ENCODE measurements around the gene SH3GLB2.

SH3GLB2 gene

GRCh38 chr9:129023036-129023907 is 4.9 kb downstream of the SH3GLB2 start:
- TF ChIP-seq ZBTB7A (IDR thresholded peaks at IDR 0.05; ENCODE audit: low read depth) = 0 out of 2 replicates have a peak, but pooled peaks have one; percentile 43
- peak; percentile 76 for TF ChIP-seq NFIC (IDR thresholded peaks at IDR 0.05)
- TF ChIP-seq TCF12 (IDR thresholded peaks at IDR 0.05; ENCODE audit: low read depth) = peak; percentile 67; the same call in 1 of the 2 replicates
- TF ChIP-seq EGR1 (IDR thresholded peaks at IDR 0.05) = no peak
- TF ChIP-seq CEBPB (IDR thresholded peaks at IDR 0.05) = no peak
- no peak for TF ChIP-seq TAF1 (IDR thresholded peaks at IDR 0.05; ENCODE audit: low read depth)
- 0 out of 2 replicates have a peak, but pooled peaks have one; percentile 9 for TF ChIP-seq USF1 (IDR thresholded peaks at IDR 0.05)
- TF ChIP-seq FOXM1 (IDR thresholded peaks at IDR 0.05; ENCODE audit: borderline replicate concordance, low read depth) = no peak
- TF ChIP-seq TEAD4 (IDR thresholded peaks at IDR 0.05) = no peak
- TF ChIP-seq YY1 (IDR thresholded peaks at IDR 0.05; ENCODE audit: low read depth) = peak; percentile 70
- no peak for TF ChIP-seq RAD21 (IDR thresholded peaks at IDR 0.05; ENCODE audit: low read depth)
- TF ChIP-seq, protein P1, sequence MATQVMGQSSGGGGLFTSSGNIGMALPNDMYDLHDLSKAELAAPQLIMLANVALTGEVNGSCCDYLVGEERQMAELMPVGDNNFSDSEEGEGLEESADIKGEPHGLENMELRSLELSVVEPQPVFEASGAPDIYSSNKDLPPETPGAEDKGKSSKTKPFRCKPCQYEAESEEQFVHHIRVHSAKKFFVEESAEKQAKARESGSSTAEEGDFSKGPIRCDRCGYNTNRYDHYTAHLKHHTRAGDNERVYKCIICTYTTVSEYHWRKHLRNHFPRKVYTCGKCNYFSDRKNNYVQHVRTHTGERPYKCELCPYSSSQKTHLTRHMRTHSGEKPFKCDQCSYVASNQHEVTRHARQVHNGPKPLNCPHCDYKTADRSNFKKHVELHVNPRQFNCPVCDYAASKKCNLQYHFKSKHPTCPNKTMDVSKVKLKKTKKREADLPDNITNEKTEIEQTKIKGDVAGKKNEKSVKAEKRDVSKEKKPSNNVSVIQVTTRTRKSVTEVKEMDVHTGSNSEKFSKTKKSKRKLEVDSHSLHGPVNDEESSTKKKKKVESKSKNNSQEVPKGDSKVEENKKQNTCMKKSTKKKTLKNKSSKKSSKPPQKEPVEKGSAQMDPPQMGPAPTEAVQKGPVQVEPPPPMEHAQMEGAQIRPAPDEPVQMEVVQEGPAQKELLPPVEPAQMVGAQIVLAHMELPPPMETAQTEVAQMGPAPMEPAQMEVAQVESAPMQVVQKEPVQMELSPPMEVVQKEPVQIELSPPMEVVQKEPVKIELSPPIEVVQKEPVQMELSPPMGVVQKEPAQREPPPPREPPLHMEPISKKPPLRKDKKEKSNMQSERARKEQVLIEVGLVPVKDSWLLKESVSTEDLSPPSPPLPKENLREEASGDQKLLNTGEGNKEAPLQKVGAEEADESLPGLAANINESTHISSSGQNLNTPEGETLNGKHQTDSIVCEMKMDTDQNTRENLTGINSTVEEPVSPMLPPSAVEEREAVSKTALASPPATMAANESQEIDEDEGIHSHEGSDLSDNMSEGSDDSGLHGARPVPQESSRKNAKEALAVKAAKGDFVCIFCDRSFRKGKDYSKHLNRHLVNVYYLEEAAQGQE (IDR thresholded peaks at IDR 0.05; ENCODE audit: low read depth) = no peak
- peak; percentile 41 for TF ChIP-seq EP300 (IDR thresholded peaks at IDR 0.05; ENCODE audit: borderline replicate concordance)
- TF ChIP-seq CREB1 (IDR thresholded peaks at IDR 0.05; ENCODE audit: low read depth) = no peak
- TF ChIP-seq, protein P2, sequence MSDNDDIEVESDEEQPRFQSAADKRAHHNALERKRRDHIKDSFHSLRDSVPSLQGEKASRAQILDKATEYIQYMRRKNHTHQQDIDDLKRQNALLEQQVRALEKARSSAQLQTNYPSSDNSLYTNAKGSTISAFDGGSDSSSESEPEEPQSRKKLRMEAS (IDR thresholded peaks at IDR 0.05) = no peak

DNA sequence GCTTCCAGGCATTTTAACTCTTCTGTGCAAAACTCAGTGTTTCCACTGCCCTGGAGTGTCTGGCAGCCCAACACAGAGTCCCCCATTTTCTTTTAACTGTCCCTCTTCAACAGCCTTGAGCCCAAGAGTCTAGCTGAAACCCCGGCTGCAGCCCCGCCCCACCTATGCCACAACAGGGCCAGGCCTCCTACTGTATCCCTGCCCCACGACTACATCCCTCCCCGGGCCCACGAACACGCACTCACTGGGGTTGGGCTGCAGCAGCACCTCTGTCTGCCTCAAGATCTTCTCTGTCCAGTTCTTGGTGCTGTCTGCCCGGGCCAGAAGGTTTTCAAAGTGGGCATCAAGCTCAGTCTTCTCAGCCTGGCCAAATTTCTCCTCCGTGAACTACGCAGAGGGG is 6.1 kb downstream of the SH3GLB2 start:
- TF ChIP-seq FOXM1 (IDR thresholded peaks at IDR 0.05; ENCODE audit: borderline replicate concordance, low read depth) = no peak
- TF ChIP-seq ZBTB7A (IDR thresholded peaks at IDR 0.05; ENCODE audit: low read depth) = no peak
- TF ChIP-seq CEBPB (IDR thresholded peaks at IDR 0.05) = no peak
- no peak for TF ChIP-seq EP300 (IDR thresholded peaks at IDR 0.05; ENCODE audit: borderline replicate concordance)
- TF ChIP-seq EGR1 (IDR thresholded peaks at IDR 0.05) = no peak
- TF ChIP-seq TAF1 (IDR thresholded peaks at IDR 0.05; ENCODE audit: low read depth) = no peak
- TF ChIP-seq NFIC (IDR thresholded peaks at IDR 0.05) = no peak
- TF ChIP-seq CREB1 (IDR thresholded peaks at IDR 0.05; ENCODE audit: low read depth) = no peak
- TF ChIP-seq TEAD4 (IDR thresholded peaks at IDR 0.05) = no peak
- no peak for TF ChIP-seq USF1 (IDR thresholded peaks at IDR 0.05)
- TF ChIP-seq, protein P1 (IDR thresholded peaks at IDR 0.05; ENCODE audit: low read depth) = no peak
- TF ChIP-seq YY1 (IDR thresholded peaks at IDR 0.05; ENCODE audit: low read depth) = no peak
- no peak for TF ChIP-seq TCF12 (IDR thresholded peaks at IDR 0.05; ENCODE audit: low read depth)

GRCh38 chr9:129021091-129021490 is 7.0 kb downstream of the SH3GLB2 start:
- TF ChIP-seq ZBTB7A (IDR thresholded peaks at IDR 0.05; ENCODE audit: low read depth) = no peak
- no peak for TF ChIP-seq TCF12 (IDR thresholded peaks at IDR 0.05; ENCODE audit: low read depth)
- TF ChIP-seq FOXM1 (IDR thresholded peaks at IDR 0.05; ENCODE audit: borderline replicate concordance, low read depth) = no peak
- TF ChIP-seq, protein P2 (IDR thresholded peaks at IDR 0.05) = no peak
- TF ChIP-seq YY1 (IDR thresholded peaks at IDR 0.05; ENCODE audit: low read depth) = no peak
- no peak for TF ChIP-seq EP300 (IDR thresholded peaks at IDR 0.05; ENCODE audit: borderline replicate concordance)
- TF ChIP-seq TAF1 (IDR thresholded peaks at IDR 0.05; ENCODE audit: low read depth) = no peak
- TF ChIP-seq, protein P1 (IDR thresholded peaks at IDR 0.05; ENCODE audit: low read depth) = no peak
- TF ChIP-seq NFIC (IDR thresholded peaks at IDR 0.05) = no peak
- no peak for TF ChIP-seq EGR1 (IDR thresholded peaks at IDR 0.05)
- TF ChIP-seq RAD21 (IDR thresholded peaks at IDR 0.05; ENCODE audit: low read depth) = no peak
- no peak for TF ChIP-seq TEAD4 (IDR thresholded peaks at IDR 0.05)
- no peak for TF ChIP-seq CEBPB (IDR thresholded peaks at IDR 0.05)
- TF ChIP-seq USF1 (IDR thresholded peaks at IDR 0.05) = no peak
- no peak for TF ChIP-seq CREB1 (IDR thresholded peaks at IDR 0.05; ENCODE audit: low read depth)
